ENCODE results near the gene PTBP3. TPM values are rescaled to one million over a fixed set of nuclear protein-coding genes. Genes with fewer than 3 reads are reported as not detected.
"Not testable (repeated sequence)": the region's sequence is repeated elsewhere in the genome, so short reads cannot be mapped to it uniquely, and the experiment has no call there.

PTBP3 gene
- total RNA-seq: 163 and 165 TPM in 2 replicates

- intact Hi-C loops (cut with micrococcal nuclease): loop anchor here (1.0 to 5.0 kb wide), 12 partner anchors 16 to 702 kb away; partner anchors contain the start of genes DNAJC25, GNG10, INIP and KIAA1958
Measured at GRCh38 chr9:112332977-112333638, at the start of gene PTBP3. Gene PTBP3, minus strand, starts transcription at chr9:112333619. Its CDS starts 35,754 bp downstream, at chr9:112297865.

- intact Hi-C loops (cut with micrococcal nuclease): loop anchor here (5.0 kb wide), 2 partner anchors 410 to 900 kb away; partner anchors contain the start of gene ECPAS
Measured at GRCh38 chr9:112382501-112383364, 49.3 kb upstream of the PTBP3 start.

- intact Hi-C loops (cut with micrococcal nuclease): loop anchor here (5.0 kb wide), 2 partner anchors 410 to 900 kb away; partner anchors contain the start of gene ECPAS
Measured at GRCh38 chr9:112382066-112382465, 48.6 kb upstream of the PTBP3 start.

- intact Hi-C loops (cut with micrococcal nuclease): loop anchor here (1.0 to 5.0 kb wide), 3 partner anchors 369 to 899 kb away; partner anchors contain the start of genes ECPAS and SNX30
Measured at GRCh38 chr9:112380825-112381221, 47.4 kb upstream of the PTBP3 start.

- intact Hi-C loops (cut with micrococcal nuclease): loop anchor here (1.0 to 5.0 kb wide), 3 partner anchors 370 to 898 kb away; partner anchors contain the start of genes ECPAS and SNX30
Measured at GRCh38 chr9:112380102-112380824, 46.8 kb upstream of the PTBP3 start, which contains the start of gene HSDL2. Gene HSDL2, plus strand, starts transcription at chr9:112380108. Its CDS starts 56 bp downstream, at chr9:112380164.

GRCh38 chr9:112379177-112380101 lies 46.0 kb upstream of the PTBP3 start:
- intact Hi-C loops (cut with micrococcal nuclease): loop anchor here (1.0 to 5.0 kb wide), 10 partner anchors 46 to 897 kb away; partner anchors contain the start of genes DNAJC25, ECPAS, INIP and KIAA1958

- intact Hi-C loops (cut with micrococcal nuclease): loop anchor here (1.0 kb wide), 7 partner anchors 45 to 747 kb away; partner anchors contain the start of genes DNAJC25, INIP, KIAA1958 and PTBP3
Measured at GRCh38 chr9:112378328-112379176, 45.1 kb upstream of the PTBP3 start.

- intact Hi-C loops (cut with micrococcal nuclease): no loop called here
Measured at GRCh38 chr9:112377684-112378327, 44.4 kb upstream of the PTBP3 start.

GRCh38 chr9:112377087-112377486 lies 43.7 kb upstream of the PTBP3 start:
- intact Hi-C loops (cut with micrococcal nuclease): no loop called here

GRCh38 chr9:112375361-112375760 lies 41.9 kb upstream of the PTBP3 start:
- intact Hi-C loops (cut with micrococcal nuclease): no loop called here

GRCh38 chr9:112374232-112374631 lies 40.8 kb upstream of the PTBP3 start:
- intact Hi-C loops (cut with micrococcal nuclease): not testable (repeated sequence)

GRCh38 chr9:112373666-112374065 lies 40.2 kb upstream of the PTBP3 start:
- intact Hi-C loops (cut with micrococcal nuclease): not testable (repeated sequence)

GRCh38 chr9:112371060-112371459 lies 37.6 kb upstream of the PTBP3 start:
- intact Hi-C loops (cut with micrococcal nuclease): no loop called here

GRCh38 chr9:112369817-112370216 lies 36.4 kb upstream of the PTBP3 start:
- intact Hi-C loops (cut with micrococcal nuclease): no loop called here

- intact Hi-C loops (cut with micrococcal nuclease): no loop called here
Measured at GRCh38 chr9:112367465-112367864, 34.0 kb upstream of the PTBP3 start.

- intact Hi-C loops (cut with micrococcal nuclease): no loop called here
Measured at GRCh38 chr9:112366591-112366990, 33.2 kb upstream of the PTBP3 start.

- intact Hi-C loops (cut with micrococcal nuclease): not testable (repeated sequence)
Measured at GRCh38 chr9:112365257-112365656, 31.8 kb upstream of the PTBP3 start.

GRCh38 chr9:112364761-112365160 lies 31.3 kb upstream of the PTBP3 start:
- intact Hi-C loops (cut with micrococcal nuclease): no loop called here
